GM18511 (cell line): ENCODE measurements around the gene ARHGAP18.
A peak's percentile ranks its signal among the peaks of the same experiment; 100 is the strongest.

ENCODE experiments used
- ATAC-seq: cut with Tn5 transposase; IDR thresholded peaks from one replicate; pipeline ENCODE4 v1.9.1; 2021; ENCODE audit warnings: mild to moderate bottlenecking, moderate library complexity; ENCODE audit not compliant: unreplicated experiment

Gene ARHGAP18

GRCh38 chr6:129623008-129623732 lies 86.8 kb downstream of the ARHGAP18 start:
- ATAC-seq, result peak; percentile 80

DNA sequence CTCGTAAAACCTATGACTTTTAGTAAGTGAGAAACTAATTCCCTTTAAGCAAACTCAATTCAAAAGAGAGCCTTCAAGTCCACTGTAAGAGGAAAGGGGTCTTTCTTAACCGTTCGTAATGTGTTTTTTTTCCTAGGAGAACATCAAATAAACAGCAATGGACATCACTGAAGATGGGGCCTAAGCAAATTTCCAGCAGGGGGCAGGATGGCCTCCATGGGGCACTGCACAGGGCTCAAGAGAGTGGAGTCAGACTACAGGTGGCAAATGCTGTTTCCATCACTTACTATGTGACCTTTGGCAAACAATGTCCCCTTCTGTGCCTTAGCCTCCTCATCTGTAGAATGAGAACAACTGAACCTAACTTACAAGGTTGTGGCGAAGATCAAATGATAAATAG lies 88.7 kb downstream of the ARHGAP18 start:
- ATAC-seq, result no peak

GRCh38 chr6:129620234-129620610 lies 89.8 kb downstream of the ARHGAP18 start:
- ATAC-seq, result no peak

DNA sequence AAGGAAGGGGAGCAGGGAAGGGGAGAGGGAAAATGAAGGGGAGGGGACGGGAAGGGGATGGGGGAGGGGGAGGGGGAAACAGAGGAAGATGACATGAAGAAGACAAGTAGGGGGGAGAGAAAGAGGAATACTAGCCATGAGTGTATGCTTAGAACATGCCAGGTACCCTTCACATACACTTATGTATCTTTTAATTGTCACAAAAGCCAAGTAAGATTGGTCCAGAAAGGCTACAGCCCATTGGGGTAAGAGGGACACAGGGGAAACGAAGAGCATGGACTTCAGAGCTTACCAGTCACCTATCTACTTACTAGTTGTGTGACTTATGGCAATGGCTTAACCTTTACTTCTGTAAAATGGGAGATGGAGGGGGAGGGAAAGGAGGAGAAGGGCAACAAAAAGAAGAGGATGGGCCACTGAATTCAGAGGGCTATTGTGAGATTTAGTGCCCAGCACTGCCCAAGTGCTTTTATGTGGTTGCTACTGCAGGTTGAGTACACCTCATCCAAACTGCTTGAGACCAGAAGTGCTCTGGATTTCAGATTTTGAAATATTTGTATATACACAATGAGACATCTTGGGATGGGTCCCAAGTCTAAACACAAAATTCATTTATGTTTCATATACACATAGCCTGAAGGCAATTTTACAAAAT lies 90.3 kb downstream of the ARHGAP18 start:
- ATAC-seq, result no peak

DNA sequence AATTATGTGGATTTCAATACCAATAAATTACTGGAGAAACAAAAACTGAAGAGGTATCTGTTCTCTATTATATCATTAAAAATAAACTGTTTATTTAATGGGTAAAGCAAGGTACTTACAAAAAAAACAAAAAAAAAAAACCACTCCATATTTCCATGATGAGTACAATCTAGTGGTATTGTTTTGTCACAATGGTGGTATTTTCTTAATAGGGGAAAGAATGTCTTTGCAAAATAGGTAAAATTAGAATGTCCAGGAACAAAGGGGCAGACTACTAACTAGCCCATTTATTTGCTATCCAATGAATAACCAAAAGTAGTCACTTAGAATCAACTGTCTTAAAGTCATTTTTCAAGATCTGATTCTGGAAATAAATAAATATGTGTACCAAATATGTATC lies 92.0 kb downstream of the ARHGAP18 start:
- ATAC-seq, result no peak

GRCh38 chr6:129615496-129615895 lies 94.5 kb downstream of the ARHGAP18 start:
- ATAC-seq, result no peak

DNA sequence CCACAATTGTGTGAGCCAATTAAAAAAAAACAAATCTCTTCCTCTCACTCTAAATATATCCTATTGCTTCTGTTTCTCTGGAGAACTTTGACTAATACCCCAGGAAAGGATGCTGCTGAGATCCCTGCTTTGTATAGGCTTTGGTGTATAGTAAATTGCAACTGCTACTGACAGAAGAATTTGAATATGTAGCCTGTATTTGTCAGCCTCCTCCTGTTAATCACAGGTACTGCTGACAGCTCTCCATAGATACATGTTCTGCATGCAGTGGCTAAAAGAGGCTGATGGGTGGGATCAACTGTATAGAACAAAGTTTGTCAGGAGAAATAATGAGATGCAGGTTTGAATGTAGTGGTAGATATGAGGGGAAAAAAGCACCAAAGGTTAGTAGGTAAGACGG lies 95.0 kb downstream of the ARHGAP18 start:
- ATAC-seq, result no peak

GRCh38 chr6:129614464-129614863 lies 95.5 kb downstream of the ARHGAP18 start:
- ATAC-seq, result no peak

GRCh38 chr6:129612440-129612839 lies 97.5 kb downstream of the ARHGAP18 start:
- no peak for ATAC-seq

GRCh38 chr6:129609635-129610034 lies 100.3 kb downstream of the ARHGAP18 start:
- ATAC-seq, result no peak

DNA sequence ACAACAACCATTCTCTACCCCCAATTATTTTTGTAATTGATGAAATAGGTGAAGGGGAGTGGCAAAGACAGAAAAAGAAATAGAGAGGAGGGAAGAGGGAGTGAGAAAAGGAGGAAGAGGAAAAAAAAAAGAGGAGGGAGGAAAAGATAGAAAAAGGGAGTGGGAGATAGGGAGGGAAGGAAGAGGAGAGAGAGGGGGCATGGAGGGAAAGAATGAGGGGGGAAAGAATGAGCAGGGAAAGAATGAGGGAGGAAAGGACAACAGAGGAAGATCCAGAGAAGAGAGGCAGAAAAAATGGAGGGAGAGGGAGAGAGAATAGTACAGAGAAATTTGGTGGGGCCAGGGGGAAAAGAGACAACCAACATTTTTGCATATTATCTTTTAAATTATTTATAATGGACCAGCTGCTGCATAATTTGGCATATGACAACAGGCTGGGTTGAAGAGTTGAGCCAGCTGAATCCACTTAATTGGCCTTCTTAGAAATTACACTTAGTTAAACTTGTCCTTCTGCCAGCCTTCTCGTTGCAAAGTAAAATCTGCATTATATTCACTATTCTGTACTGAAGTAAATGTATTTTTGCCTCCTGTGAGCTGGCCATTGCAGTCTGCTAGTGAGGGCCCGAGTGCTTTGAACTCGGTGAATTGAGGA lies 101.0 kb downstream of the ARHGAP18 start:
- no peak for ATAC-seq

GRCh38 chr6:129607581-129608186 lies 102.3 kb downstream of the ARHGAP18 start:
- no peak for ATAC-seq

DNA sequence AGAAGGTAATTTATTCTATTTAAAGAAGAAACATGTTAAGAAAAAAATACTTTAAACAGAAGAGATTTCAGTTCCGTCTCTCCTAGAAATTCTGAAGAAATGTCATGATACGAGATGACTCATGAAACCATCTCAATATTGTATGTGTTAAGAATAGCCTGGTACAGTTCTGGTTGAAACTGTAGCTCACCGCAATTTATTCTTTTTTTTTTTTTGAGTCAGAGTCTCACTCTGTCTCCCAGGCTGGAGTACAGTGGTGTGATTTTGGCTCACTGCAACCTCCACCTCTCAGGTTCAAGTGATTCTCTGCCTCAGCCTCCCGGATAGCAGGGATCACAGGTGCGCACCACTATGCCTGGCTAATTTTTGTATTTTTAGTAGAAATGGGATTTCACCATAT lies 103.3 kb downstream of the ARHGAP18 start:
- ATAC-seq, result no peak

DNA sequence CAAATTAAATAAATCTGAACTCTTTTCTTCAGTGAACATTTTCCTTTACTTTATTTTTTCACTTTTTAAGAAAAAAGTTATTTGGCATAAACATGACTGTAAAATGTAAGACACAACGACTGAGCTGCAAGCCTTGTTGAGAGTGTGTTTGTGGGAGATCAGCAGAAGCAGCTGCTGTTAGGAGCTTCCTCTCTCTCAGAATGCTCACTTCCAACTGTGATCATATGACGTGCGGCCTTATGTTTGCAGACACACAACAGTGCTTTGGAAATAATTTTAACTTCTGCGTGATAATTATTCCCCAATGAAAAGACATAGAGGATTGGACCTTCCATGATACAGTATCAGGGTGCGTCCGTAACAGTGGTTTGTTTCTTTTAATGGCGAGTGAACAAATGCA lies 104.0 kb downstream of the ARHGAP18 start:
- no peak for ATAC-seq

DNA sequence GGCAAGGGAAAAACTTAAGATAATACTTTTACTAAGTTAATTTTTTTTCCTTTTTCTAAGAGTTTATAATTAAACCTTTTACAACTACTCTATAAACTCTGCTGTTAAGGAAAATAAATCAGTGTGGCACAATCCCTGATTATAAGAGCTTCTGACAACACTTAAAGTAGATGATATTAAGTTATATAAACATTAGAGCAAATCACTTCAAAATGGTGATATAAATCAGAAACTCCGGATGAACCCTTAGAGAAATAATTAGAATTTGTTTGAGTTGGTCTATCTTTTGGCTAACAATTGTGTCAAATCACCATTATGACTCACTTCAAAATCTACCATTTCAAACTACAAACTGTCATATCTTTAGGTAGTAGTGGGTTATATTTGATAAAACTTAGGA lies 104.9 kb downstream of the ARHGAP18 start:
- ATAC-seq, result no peak

DNA sequence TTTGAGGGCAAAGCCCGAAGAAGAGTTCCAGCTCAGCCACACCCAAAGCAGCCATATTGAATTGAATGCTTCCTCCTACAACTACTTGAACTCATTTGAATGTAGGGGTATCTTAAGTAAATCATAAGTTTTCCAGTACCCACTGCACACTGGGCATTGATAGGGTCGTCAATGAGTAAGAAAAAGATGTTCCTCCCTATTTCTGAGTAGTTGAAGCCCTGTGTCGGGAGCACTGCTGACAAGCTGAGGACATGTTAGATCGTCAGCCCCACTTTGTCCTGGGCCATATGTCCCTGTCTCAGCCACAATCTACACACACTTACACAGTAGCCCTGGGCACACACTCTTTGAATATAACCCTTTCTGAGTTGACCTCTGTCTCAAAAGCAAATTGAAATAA lies 105.7 kb downstream of the ARHGAP18 start:
- ATAC-seq, result no peak

- no peak for ATAC-seq
These were observed 106.2 kb downstream of the ARHGAP18 start for GRCh38 chr6:129603741-129604140.

DNA sequence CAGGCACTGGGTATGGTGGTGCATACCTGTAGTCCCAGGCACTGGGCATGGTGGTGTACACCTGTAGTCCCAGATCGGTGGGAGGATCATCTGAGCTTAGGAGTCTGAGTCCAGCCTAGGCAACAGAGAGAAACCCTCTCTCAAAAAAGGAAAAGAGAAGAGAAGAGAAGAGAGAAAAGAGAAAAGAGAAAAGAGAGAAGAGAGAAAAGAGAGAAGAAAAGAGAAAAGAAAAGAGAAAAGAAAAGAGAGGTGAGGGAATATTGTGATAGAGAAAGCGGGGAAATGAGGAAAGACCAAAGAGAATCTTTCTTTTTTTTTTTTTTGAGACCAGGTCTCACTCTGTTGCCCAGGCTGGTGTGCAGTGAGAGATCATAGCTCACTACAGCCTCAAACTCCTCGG lies 108.7 kb downstream of the ARHGAP18 start:
- no peak for ATAC-seq

DNA sequence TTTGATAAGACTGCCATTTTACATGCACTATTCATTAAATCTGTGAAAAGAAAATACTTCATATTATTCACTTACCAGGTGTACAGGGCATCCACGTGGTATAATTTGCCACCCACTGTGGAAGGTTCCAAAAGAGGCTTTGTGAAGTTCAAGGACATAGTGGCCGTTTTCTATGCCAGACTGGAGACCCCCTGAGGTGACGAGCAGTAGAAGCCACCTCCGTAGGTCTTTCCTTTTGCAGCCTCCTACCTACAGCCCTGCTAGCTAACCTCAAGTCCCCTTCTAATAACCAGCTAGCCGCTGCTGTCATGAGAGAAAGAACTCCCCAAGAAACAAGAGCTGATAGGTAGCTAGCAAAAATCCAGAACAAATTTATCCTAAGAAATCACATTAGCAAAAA lies 110.5 kb downstream of the ARHGAP18 start:
- ATAC-seq, result no peak

DNA sequence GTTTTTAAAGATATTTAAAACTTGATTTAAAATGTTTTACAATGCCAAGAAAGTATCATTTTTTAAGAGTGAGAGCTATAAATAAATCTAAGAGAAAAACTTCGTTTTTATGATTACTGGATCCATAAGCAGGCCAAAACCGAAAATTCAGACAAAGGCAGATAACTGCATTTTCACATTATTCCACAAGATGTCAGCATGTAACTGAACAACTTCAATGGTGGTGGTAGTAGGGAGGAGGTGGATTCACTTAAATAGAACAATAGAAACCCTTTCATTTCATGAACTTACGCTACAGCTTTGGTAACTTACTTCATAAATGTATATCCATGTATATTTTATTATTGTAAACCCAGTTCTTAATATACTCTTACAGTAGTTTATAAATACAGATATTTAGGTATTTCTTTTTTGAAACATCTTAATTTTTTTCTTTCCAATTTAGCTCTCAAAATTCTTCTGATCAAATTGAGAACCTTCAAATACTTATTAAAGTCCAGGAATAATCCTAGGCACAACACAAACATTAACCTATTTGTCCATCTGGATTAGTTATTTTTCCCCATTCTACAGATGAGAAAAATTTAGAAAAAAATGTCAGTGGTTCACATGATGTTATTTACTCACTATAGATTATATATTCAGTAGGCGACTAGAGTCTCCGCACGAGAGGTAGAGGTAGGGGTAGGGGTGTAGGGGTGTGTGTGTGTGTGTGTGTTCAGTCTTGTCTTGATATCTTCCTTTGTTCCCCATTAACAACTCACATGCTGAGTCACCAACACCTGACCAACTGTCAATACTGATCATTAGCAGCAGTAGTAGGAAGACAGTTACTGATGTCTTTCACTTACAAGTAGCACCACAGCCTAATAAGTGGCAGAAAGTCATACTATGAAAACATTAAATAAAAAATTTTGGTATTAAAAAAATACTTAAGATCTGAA lies 111.5 kb downstream of the ARHGAP18 start:
- ATAC-seq, result peak; percentile 76
